Measurements from ENCODE around the gene JAZF1. TPM values are rescaled to one million over a fixed set of nuclear protein-coding genes. Genes with fewer than 3 reads are reported as not detected.

Gene JAZF1
- total RNA-seq, 1 experiment from 2014 or later, result 1.5 TPM

GRCh38 chr7:27992755-27993493, 187.7 kb downstream of the JAZF1 start:
- no peak for DNase-seq (ENCODE audit: low spot score)
- CTCF ChIA-PET, result no interaction called here
- Histone ChIP-seq H3K9me3 (ENCODE audit: low read depth, low read length, poor library complexity, severe bottlenecking) (no peaks in the 10 kb centered on the region), H3K27me3 (replicated peaks; ENCODE audit: insufficient read depth, low read depth, low read length, poor library complexity) (peaks cover 6% of the 10 kb centered on the region), H3K36me3 (ENCODE audit: insufficient read depth, low read length, poor library complexity, severe bottlenecking) (no peaks in the 10 kb centered on the region), H3K4me1 (ENCODE audit: insufficient read depth, low read length, poor library complexity, severe bottlenecking) (peaks cover 10% of the 10 kb centered on the region), H3K4me3 (ENCODE audit: low read depth, low read length, poor library complexity, severe bottlenecking) (no peak overlapping the region), H3K27ac (ENCODE audit: low read depth, low read length, poor library complexity, severe bottlenecking) (no peak overlapping the region)
- no TSS peak for BruUV-seq (replicated peaks)
- no peak for TF ChIP-seq EZH2 (IDR thresholded peaks at IDR 0.05; ENCODE audit: borderline replicate concordance, low read depth, low read length, poor library complexity, severe bottlenecking)
- TF ChIP-seq, protein P1, sequence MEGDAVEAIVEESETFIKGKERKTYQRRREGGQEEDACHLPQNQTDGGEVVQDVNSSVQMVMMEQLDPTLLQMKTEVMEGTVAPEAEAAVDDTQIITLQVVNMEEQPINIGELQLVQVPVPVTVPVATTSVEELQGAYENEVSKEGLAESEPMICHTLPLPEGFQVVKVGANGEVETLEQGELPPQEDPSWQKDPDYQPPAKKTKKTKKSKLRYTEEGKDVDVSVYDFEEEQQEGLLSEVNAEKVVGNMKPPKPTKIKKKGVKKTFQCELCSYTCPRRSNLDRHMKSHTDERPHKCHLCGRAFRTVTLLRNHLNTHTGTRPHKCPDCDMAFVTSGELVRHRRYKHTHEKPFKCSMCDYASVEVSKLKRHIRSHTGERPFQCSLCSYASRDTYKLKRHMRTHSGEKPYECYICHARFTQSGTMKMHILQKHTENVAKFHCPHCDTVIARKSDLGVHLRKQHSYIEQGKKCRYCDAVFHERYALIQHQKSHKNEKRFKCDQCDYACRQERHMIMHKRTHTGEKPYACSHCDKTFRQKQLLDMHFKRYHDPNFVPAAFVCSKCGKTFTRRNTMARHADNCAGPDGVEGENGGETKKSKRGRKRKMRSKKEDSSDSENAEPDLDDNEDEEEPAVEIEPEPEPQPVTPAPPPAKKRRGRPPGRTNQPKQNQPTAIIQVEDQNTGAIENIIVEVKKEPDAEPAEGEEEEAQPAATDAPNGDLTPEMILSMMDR (conservative IDR thresholded peaks at IDR 0.05; ENCODE audit: low read depth, low read length), result no peak
- POLR2A ChIA-PET (ENCODE audit: low non-redundant PET), result no interaction called here
- intact Hi-C loops (cut with micrococcal nuclease; ENCODE audit: unreplicated experiment), result no loop called here

DNA sequence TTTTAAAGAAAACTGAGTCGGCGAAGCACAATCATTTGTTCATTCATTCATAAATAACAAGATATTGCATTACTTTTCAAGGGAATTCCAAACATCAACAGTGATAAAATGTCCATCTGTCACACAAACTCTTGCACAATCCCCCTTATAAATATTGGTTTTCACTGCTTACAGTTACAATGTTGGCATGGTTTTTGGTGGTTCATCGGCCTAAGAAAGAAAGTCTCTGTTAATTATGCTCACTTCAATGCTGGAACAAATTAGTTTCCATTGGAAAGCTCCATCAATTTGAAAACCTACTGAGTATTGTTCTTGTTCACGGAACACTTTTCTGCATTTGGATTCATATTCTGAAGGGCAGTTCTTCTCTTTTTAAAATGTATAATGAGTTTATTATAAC, 188.5 kb downstream of the JAZF1 start:
- H3K4me1 ChIP-seq (ENCODE audit: insufficient read depth, low read length, poor library complexity, severe bottlenecking), result peaks cover 10% of the 10 kb centered on the region
- CTCF ChIA-PET, result no interaction called here
- intact Hi-C loops (cut with micrococcal nuclease; ENCODE audit: unreplicated experiment), result no loop called here

DNA sequence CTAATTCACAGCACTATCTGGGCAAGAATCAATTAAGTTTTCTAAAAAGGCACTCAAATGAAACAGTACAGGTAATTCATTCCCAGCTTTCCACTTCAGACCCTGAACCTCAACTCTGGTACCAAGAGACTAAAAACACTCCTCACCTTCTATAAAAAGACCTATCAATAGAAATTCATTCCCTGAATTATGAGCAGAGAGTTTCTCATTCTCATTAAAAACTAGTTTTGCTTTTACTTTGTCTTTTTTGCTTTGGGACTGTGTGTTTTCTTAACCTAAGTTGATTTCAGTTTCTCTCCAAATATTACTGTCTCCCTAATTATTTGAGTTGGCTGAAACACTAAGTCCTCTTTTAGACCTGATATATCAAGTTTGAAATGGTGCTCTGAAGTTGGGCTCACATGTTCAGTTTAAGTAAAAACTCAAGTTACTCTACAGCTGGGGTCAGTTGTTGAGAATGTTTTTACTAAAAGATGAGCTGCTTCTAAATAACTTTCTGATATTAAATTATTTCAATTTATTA, 189.5 kb downstream of the JAZF1 start:
- CTCF ChIA-PET, result no interaction called here
- BruUV-seq (replicated peaks), result no TSS peak
- intact Hi-C loops (cut with micrococcal nuclease; ENCODE audit: unreplicated experiment), result no loop called here

More for the DNA sequence above, 188.5 kb downstream of the JAZF1 start:
- no TSS peak for BruUV-seq (replicated peaks)
- no peak for DNase-seq (ENCODE audit: low spot score)
- Histone ChIP-seq H3K9me3 (ENCODE audit: low read depth, low read length, poor library complexity, severe bottlenecking) (no peaks in the 10 kb centered on the region), H3K4me3 (ENCODE audit: low read depth, low read length, poor library complexity, severe bottlenecking) (no peak overlapping the region), H3K27me3 (replicated peaks; ENCODE audit: insufficient read depth, low read depth, low read length, poor library complexity) (peaks cover 6% of the 10 kb centered on the region), H3K27ac (ENCODE audit: low read depth, low read length, poor library complexity, severe bottlenecking) (no peak overlapping the region), H3K36me3 (ENCODE audit: insufficient read depth, low read length, poor library complexity, severe bottlenecking) (no peaks in the 10 kb centered on the region)
- POLR2A ChIA-PET (ENCODE audit: low non-redundant PET), result no interaction called here
- TF ChIP-seq EZH2 (IDR thresholded peaks at IDR 0.05; ENCODE audit: borderline replicate concordance, low read depth, low read length, poor library complexity, severe bottlenecking), result no peak
- TF ChIP-seq, protein P1 (conservative IDR thresholded peaks at IDR 0.05; ENCODE audit: low read depth, low read length), result no peak

More for the DNA sequence above, 189.5 kb downstream of the JAZF1 start:
- POLR2A ChIA-PET (ENCODE audit: low non-redundant PET), result no interaction called here
- TF ChIP-seq EZH2 (IDR thresholded peaks at IDR 0.05; ENCODE audit: borderline replicate concordance, low read depth, low read length, poor library complexity, severe bottlenecking), result no peak
- TF ChIP-seq, protein P1 (conservative IDR thresholded peaks at IDR 0.05; ENCODE audit: low read depth, low read length), result no peak
- DNase-seq (ENCODE audit: low spot score), result no peak
- Histone ChIP-seq H3K4me1 (ENCODE audit: insufficient read depth, low read length, poor library complexity, severe bottlenecking) (peaks cover 10% of the 10 kb centered on the region), H3K4me3 (ENCODE audit: low read depth, low read length, poor library complexity, severe bottlenecking) (no peak overlapping the region), H3K27me3 (replicated peaks; ENCODE audit: insufficient read depth, low read depth, low read length, poor library complexity) (peaks cover 6% of the 10 kb centered on the region), H3K27ac (ENCODE audit: low read depth, low read length, poor library complexity, severe bottlenecking) (no peak overlapping the region), H3K36me3 (ENCODE audit: insufficient read depth, low read length, poor library complexity, severe bottlenecking) (no peaks in the 10 kb centered on the region), H3K9me3 (ENCODE audit: low read depth, low read length, poor library complexity, severe bottlenecking) (no peaks in the 10 kb centered on the region)
